GM23338 (cell line): ENCODE results near the gene DOLPP1. TPM values are rescaled to one million over a fixed set of nuclear protein-coding genes. Genes with fewer than 3 reads are reported as not detected.

Experiments used
- ATAC-seq: fragments of 200-7000 bp; cut with Tn5 transposase; 3 replicates; pipeline ENCODE4 v1.9.1; 2020
- DNase-seq: peaks from one replicate; pipeline ENCODE4 v3.0.0-alpha.2; 2015; ENCODE audit warnings: low spot score
- H2AFZ ChIP-seq: fragments of 200-600 bp; sonication (generic); 2 replicates; pipeline ENCODE4 v1.8.0; 2016; ENCODE audit warnings: antibody characterized with exemption, mild to moderate bottlenecking, moderate library complexity
- H3F3A ChIP-seq: fragments of 200-600 bp; sonication (generic); replicated peaks from 2 replicates; pipeline ENCODE4 v1.8.0; 2017; ENCODE audit warnings: antibody characterized with exemption, mixed run types, low read depth
- H3K27ac ChIP-seq: fragments of 200-600 bp; sonication (generic); 2 replicates; pipeline ENCODE4 v1.6.1; 2016; ENCODE audit warnings: low read depth
- H3K27me3 ChIP-seq: fragments of 200-600 bp; sonication (generic); 2 replicates; pipeline ENCODE4 v1.8.0; 2016; ENCODE audit warnings: mild to moderate bottlenecking, mixed run types, moderate library complexity; ENCODE audit not compliant: insufficient read depth
- H3K36me3 ChIP-seq: fragments of 200-600 bp; sonication (generic); 2 replicates; pipeline ENCODE4 v1.8.0; 2016; ENCODE audit warnings: mild to moderate bottlenecking; ENCODE audit not compliant: insufficient read depth
- H3K4me1 ChIP-seq: fragments of 200-600 bp; sonication (generic); 2 replicates; pipeline ENCODE4 v1.8.0; 2016; ENCODE audit warnings: mild to moderate bottlenecking, moderate library complexity; ENCODE audit not compliant: insufficient read depth
- H3K4me2 ChIP-seq: fragments of 200-600 bp; sonication (generic); 2 replicates; pipeline ENCODE4 v1.7.1; 2017; ENCODE audit warnings: mixed run types
- H3K4me3 ChIP-seq: fragments of 200-600 bp; sonication (generic); 2 replicates; pipeline ENCODE4 v1.6.1; 2016; ENCODE audit warnings: mixed run types
- H3K79me2 ChIP-seq: fragments of 200-600 bp; sonication (generic); replicated peaks from 2 replicates; pipeline ENCODE4 v1.8.0; 2017; ENCODE audit warnings: mild to moderate bottlenecking; ENCODE audit not compliant: insufficient read depth
- H3K9me2 ChIP-seq: fragments of 200-600 bp; sonication (generic); 2 replicates; pipeline ENCODE4 v1.8.0; 2017; ENCODE audit not compliant: insufficient read depth
- H4K20me1 ChIP-seq: fragments of 200-600 bp; sonication (generic); replicated peaks from 2 replicates; pipeline ENCODE4 v1.8.0; 2017; ENCODE audit warnings: mild to moderate bottlenecking; ENCODE audit not compliant: insufficient read depth
- H3K27ac Mint-ChIP-seq: 2 replicates; pipeline ENCODE4 v1.8.0; 2020; ENCODE audit warnings: inconsistent platforms, mild to moderate bottlenecking, moderate library complexity, mixed read lengths
- H3K27me3 Mint-ChIP-seq: 3 replicates; pipeline ENCODE4 v1.8.0; 2022; ENCODE audit warnings: low read depth, mild to moderate bottlenecking, moderate library complexity, mixed read lengths, inconsistent platforms; ENCODE audit not compliant: insufficient read depth, poor library complexity
- H3K36me3 Mint-ChIP-seq: 3 replicates; pipeline ENCODE4 v1.8.0; 2021; ENCODE audit warnings: low read depth, mild to moderate bottlenecking, inconsistent platforms, moderate library complexity, mixed read lengths
- H3K4me1 Mint-ChIP-seq: 3 replicates; pipeline ENCODE4 v1.8.0; 2020; ENCODE audit warnings: mild to moderate bottlenecking, inconsistent platforms, mixed read lengths
- H3K4me3 Mint-ChIP-seq: 3 replicates; pipeline ENCODE4 v1.8.0; 2021; ENCODE audit warnings: moderate library complexity, mild to moderate bottlenecking, inconsistent platforms, mixed read lengths
- H3K9me3 Mint-ChIP-seq: 3 replicates; pipeline ENCODE4 v1.8.0; 2020; ENCODE audit warnings: moderate library complexity, mild to moderate bottlenecking, inconsistent platforms, mixed read lengths
- CREB1 ChIP-seq: fragments of 250-450 bp; sonication (Bioruptor Pico); IDR thresholded peaks from 2 replicates; pipeline ENCODE4 v1.5.0; 2020; ENCODE audit warnings: low read depth, mild to moderate bottlenecking, moderate library complexity
- CTCF ChIP-seq, 2 experiments: fragments of 200-600 bp in 1 of 2; sonication (generic) in 1 of 2; conservative IDR thresholded peaks; 2 replicates each; pipeline versions ENCODE4 v1.5.1 to v1.6.1; 2016 to 2017; ENCODE audit warnings: antibody characterized with exemption in 2 of 2, low read depth in 2 of 2, mild to moderate bottlenecking in 2 of 2, moderate library complexity in 1 of 2
- ETS1 ChIP-seq: IDR thresholded peaks from 2 replicates; pipeline ENCODE4 v1.6.1; 2016; ENCODE audit warnings: antibody characterized with exemption
- EZH2 ChIP-seq: fragments of 200-600 bp; sonication (generic); IDR thresholded peaks from one replicate; pipeline ENCODE4 v1.8.0; 2017; ENCODE audit warnings: antibody characterized with exemption, mild to moderate bottlenecking, low read depth; ENCODE audit not compliant: unreplicated experiment
- JUNB ChIP-seq: IDR thresholded peaks from one replicate; pipeline ENCODE4 v1.6.1; 2016; ENCODE audit warnings: antibody characterized with exemption; ENCODE audit not compliant: unreplicated experiment
- POLR2AphosphoS5 ChIP-seq: IDR thresholded peaks from 2 replicates; pipeline ENCODE4 v1.6.1; 2016; ENCODE audit warnings: antibody characterized with exemption, low read depth
- ZNF114 ChIP-seq: fragments of 250-450 bp; sonication (Bioruptor Pico); IDR thresholded peaks from 2 replicates; pipeline ENCODE4 v1.5.0; 2020; ENCODE audit warnings: mild to moderate bottlenecking, moderate library complexity
- ZNF331 ChIP-seq: fragments of 250-450 bp; sonication (Bioruptor Pico); IDR thresholded peaks from 2 replicates; pipeline ENCODE4 v1.5.0; 2020; ENCODE audit warnings: low read depth, mild to moderate bottlenecking, moderate library complexity
- long read RNA-seq: library from polyadenylated mRNA; unstranded; transcript quantifications from one replicate; pipeline ENCODE4 v2.0.0, GENCODE V29; 2020; ENCODE audit not compliant: unreplicated experiment
- polyA plus RNA-seq: library from polyadenylated mRNA; unstranded; fragments of >200 nt; fragmentation: Nextera tagmentation; extraction: Ambion mirVana; gene quantifications from 2 replicates; pipeline ENCODE4 v1.2.1, GENCODE V29; 2016
- total RNA-seq: library from RNA; depleted of rRNA; stranded (reverse); fragments of >200 nt; shearing (Covaris generic); gene quantifications from 2 replicates; pipeline ENCODE4 v1.2.3, GENCODE V29; 2014; rRNA removed

DOLPP1 gene
- 30.0 and 31.9 TPM in 2 replicates for total RNA-seq
- 20.5 and 23.3 TPM in 2 replicates for polyA plus RNA-seq
- long read RNA-seq, transcript DOLPP1-202 (8 exons, 2,177 nt), result major isoform, 14 of 22 reads
- long read RNA-seq, partial matches to known transcripts, result 5 of 22 reads
- long read RNA-seq, other reads (novel, unspliced or antisense), result 2 of 22 reads

- Mint-ChIP-seq H3K36me3 (peaks cover 3% of the 10 kb centered on the region), H3K27ac (peak within 1 kb of the TSS; percentile 95)
- peak; percentile 27; the same call in 1 of the 2 replicates for TF ChIP-seq ETS1
- TF ChIP-seq ZNF114 (CRISPR knock-in tag), result peak; percentile 98
- peak; percentile 78 for TF ChIP-seq CREB1 (CRISPR knock-in tag)
- TF ChIP-seq POLR2AphosphoS5, result peak; percentile 61
- TF ChIP-seq CTCF (conservative IDR thresholded peaks at IDR 0.05; ENCODE audit: low read depth in 2 of 2), result no peak
These were observed at the start of gene DOLPP1 for GRCh38 chr9:129080601-129081387. Gene DOLPP1 (plus strand): TSS chr9:129081111. CDS start chr9:129081132, 21 bp downstream.

DNA sequence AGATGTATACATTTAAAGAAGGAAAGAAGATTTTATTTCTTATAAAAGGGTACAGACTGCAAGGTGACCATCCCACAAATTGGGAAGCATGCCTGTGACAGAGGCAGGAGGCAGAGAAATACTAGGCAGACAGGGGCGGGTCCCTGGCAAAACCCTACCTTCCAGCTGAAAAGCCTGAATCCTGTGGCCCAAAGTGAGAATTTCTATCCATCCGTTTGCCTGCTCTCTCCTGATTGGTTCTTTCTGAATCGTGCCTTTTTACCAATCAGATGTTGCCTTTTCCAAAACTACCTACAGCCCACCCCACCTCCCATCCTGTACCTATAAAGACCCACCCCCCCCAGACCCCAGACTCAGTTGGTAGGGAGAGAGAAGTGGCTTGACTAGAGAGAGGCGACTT lies 49.4 kb upstream of the DOLPP1 start:
- Histone ChIP-seq H3K36me3 (no peaks in the 10 kb centered on the region), H3F3A (0 out of 2 replicates have a peak, but pooled peaks cover 2% of the 10 kb centered on the region), H2AFZ (no peak overlapping the region), H3K9me2 (no peaks in the 10 kb centered on the region), H3K4me2 (no peak overlapping the region), H3K79me2 (peaks cover 12% of the 10 kb centered on the region), H3K27ac (no peak overlapping the region), H3K4me3 (no peak overlapping the region), H4K20me1 (peaks cover 9% of the 10 kb centered on the region), H3K4me1 (peaks cover 9% of the 10 kb centered on the region), H3K27me3 (no peaks in the 10 kb centered on the region)
- no peak for ATAC-seq
- peak; percentile 46 for DNase-seq
- H3K4me3 Mint-ChIP-seq, result no peak overlapping the region; the same call in 2 of the 3 replicates
- H3K4me1 Mint-ChIP-seq, result peaks cover 12% of the 10 kb centered on the region
- H3K36me3 Mint-ChIP-seq, result no peaks in the 10 kb centered on the region; the same call in 2 of the 3 replicates
- peaks cover 3% of the 10 kb centered on the region for H3K27me3 Mint-ChIP-seq
- no peaks in the 10 kb centered on the region for H3K9me3 Mint-ChIP-seq
- H3K27ac Mint-ChIP-seq, result no peak overlapping the region
- TF ChIP-seq CTCF (conservative IDR thresholded peaks at IDR 0.05; ENCODE audit: low read depth in 2 of 2) (no peak), JUNB (no peak), CREB1 (CRISPR knock-in tag) (no peak), EZH2 (no peak), ETS1 (no peak), ZNF114 (CRISPR knock-in tag) (no peak), ZNF331 (CRISPR knock-in tag) (no peak)

More at GRCh38 chr9:129080601-129081387, at the start of gene DOLPP1:
- H3K79me2 ChIP-seq, result peaks cover 30% of the 10 kb centered on the region
- peak within 1 kb of the TSS; percentile 96 for H2AFZ ChIP-seq
- H3K4me3 ChIP-seq, result peak within 1 kb of the TSS; percentile 85
- H3K27me3 Mint-ChIP-seq, result peaks cover 16% of the 10 kb centered on the region
- ATAC-seq (peak; percentile 96), DNase-seq (peak; percentile 99)
- H3K4me1 ChIP-seq, result peaks cover 5% of the 10 kb centered on the region; the same call in 1 of the 2 replicates
- H3K27ac ChIP-seq, result 0 out of 2 replicates have a peak within 1 kb of the TSS, but pooled peaks have one; percentile 29
- peak within 1 kb of the TSS; percentile 96 for H3K4me2 ChIP-seq
- 0 out of 2 replicates have a peak, but pooled peaks cover 4% of the 10 kb centered on the region for H3F3A ChIP-seq
- H3K9me2 ChIP-seq, result no peaks in the 10 kb centered on the region
- H3K27me3 ChIP-seq, result no peaks in the 10 kb centered on the region
- no peaks in the 10 kb centered on the region for H3K36me3 ChIP-seq
- H3K4me1 Mint-ChIP-seq, result peaks cover 3% of the 10 kb centered on the region
- H3K4me3 Mint-ChIP-seq, result peak within 1 kb of the TSS; percentile 99
- H4K20me1 ChIP-seq, result no peaks in the 10 kb centered on the region; the same call in 1 of the 2 replicates
- no peaks in the 10 kb centered on the region for H3K9me3 Mint-ChIP-seq
